K562 (cell line): ENCODE measurements around the gene COL4A4. TPM values are rescaled to one million over a fixed set of nuclear protein-coding genes. Genes with fewer than 3 reads are reported as not detected.

ENCODE experiments used
- KDM4B ChIP-seq, 2 experiments: fragments of 450-650 bp in 1 of 2; sonication (generic) in 1 of 2; IDR thresholded peaks; 2 replicates each; pipeline ENCODE4 v1.6.1; 2016 to 2017; ENCODE audit warnings: borderline replicate concordance in 2 of 2, antibody characterized with exemption in 1 of 2, low read depth in 1 of 2, mild to moderate bottlenecking in 1 of 2
- ZBTB40 ChIP-seq, 2 experiments: fragments of 450-650 bp in 1 of 2; sonication (generic) in 1 of 2; formaldehyde crosslinking in 1 of 2; IDR thresholded peaks; 2 replicates each; pipeline versions ENCODE4 v1.7.1 to v1.9.0; 2016 to 2022; ENCODE audit warnings: inconsistent platforms in 1 of 2, mild to moderate bottlenecking in 1 of 2, missing genetic modification reagents in 1 of 2
- polyA plus RNA-seq, 8 experiments: library from polyadenylated mRNA; depleted of rRNA in 4 of 8; stranded (reverse) in 5 of 8; unstranded in 3 of 8; fragments of >200 nt; fragmentation: Nextera tagmentation in 2 of 8; fragmentation: Illumina TruSeq in 1 of 8; extraction: Ambion mirVana in 2 of 8; extraction: Trizol in 1 of 8; gene quantifications; 2 replicates each; pipeline versions ENCODE4 v1.2.1 to v1.2.3, GENCODE V29; 2011 to 2014; ENCODE audit warnings: inconsistent platforms in 1 of 8, missing spikeins in 1 of 8
- total RNA-seq, 7 experiments: library from RNA; depleted of rRNA in 6 of 7; stranded (reverse); fragments of >200 nt in 6 of 7; fragmentation: Illumina TruSeq in 2 of 7; extraction: Trizol in 2 of 7; gene quantifications; 2 replicates each; pipeline versions ENCODE4 v1.2.1 to v1.2.3, GENCODE V29; 2011 to 2021; ENCODE audit warnings: low replicate concordance in 1 of 7

COL4A4 gene
- total and polyA plus RNA-seq, 9 of the 15 experiments (the other 6 are each of a cell fraction or from before 2014, with no cell fraction given) = under 0.01 to 0.01 TPM; not detected in 7

- TF ChIP-seq ZBTB40 (IDR thresholded peaks at IDR 0.05) (no peak), ZBTB40 (CRISPR knock-in tag; IDR thresholded peaks at IDR 0.05) (no peak), KDM4B (IDR thresholded peaks at IDR 0.05; ENCODE audit: borderline replicate concordance in 2 of 2, low read depth in 1 of 2) (no peak)
- TF ChIP-seq, all 486 proteins: peak for 0
Measured at GRCh38 chr2:226969417-226970080, 194.5 kb downstream of the COL4A4 start (continued).
